ENCODE measurements around the gene CRYBG2.
"Not testable (repeated sequence)": the region's sequence is repeated elsewhere in the genome, so short reads cannot be mapped to it uniquely, and the experiment has no call there.

CRYBG2 gene

GRCh38 chr1:26346274-26347033 is 7.5 kb downstream of the CRYBG2 start:
- no peak for DNase-seq

DNA sequence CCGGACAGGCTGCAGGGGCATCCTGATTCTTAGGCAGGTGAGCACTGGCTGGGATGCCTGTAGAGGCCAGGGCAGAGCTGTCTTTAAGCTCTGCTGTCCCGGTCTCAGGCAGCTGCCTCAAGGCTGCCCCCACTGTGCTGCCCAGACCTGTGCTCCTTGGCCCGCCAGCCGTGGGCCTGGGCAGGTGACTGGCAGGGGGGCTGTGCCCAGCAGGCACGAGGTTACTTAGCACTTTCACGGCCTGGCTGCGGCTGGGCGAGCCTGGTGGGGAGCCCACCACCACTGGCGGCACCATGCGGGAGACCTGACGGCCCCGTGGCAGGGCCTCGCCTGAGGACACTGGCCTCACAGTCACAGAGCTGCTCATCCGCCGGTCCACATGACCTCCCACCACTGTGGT is 8.2 kb downstream of the CRYBG2 start:
- DNase-seq, result no peak

DNA sequence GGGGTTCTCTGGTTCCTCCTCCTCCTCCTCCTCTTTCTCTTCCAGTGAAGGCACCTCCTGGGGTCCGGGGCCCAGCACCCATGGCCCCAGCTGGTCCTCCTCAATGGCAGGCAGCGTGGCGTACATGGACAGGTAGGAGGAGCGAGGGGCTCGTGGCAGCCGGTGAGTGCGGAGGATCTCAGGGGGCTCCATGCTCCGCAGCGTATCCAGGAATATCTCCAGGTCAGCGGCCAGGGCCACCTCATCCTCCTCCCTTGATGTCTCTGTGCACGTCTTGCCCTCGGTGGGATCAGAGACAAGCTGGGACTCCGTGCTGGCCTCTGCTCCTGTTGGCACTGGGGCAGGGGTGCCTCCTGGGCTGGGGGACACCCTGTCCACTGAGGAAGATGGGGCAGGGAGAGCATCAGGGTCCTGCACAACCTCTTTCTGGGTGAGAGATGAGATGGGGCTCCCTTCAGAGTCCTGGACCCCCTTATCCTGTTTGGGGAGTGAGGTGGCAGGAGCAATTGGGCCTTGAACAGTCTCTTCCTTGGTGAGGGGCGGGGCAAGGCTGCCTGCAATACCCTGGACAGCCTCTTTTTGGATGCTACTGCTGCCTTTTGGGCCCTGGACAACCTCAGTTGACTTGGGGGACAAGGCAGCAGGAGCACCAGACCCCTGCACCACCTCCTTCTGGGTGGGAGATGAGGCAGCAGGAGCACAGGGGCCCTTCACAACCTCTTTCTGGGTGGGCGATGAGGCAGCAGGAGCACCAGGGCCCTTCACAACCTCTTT is 9.6 kb downstream of the CRYBG2 start:
- no peak for DNase-seq

- DNase-seq, result no peak
Observed at GRCh38 chr1:26340047-26340481, 13.9 kb downstream of the CRYBG2 start.

DNA sequence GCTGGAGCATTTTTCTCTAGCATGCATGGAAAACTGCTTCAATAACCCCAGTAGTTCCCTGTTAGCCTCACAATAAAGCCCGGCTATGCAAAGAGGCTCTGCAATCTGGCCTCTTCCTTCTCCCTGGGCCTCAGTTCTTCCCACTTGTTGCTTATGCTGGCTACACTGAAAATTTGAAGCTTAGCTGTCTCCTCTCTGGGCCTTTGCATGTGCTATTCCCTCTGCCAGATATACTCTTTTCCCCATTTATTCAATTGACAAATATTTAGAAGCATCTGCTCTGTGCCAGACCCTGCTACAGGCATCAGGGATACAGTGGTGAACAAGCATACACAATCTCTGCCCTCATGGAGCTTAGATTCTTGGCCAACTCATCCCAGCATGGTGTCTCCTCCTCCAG is 15.3 kb downstream of the CRYBG2 start:
- no peak for DNase-seq

GRCh38 chr1:26337625-26338024 is 16.3 kb downstream of the CRYBG2 start:
- DNase-seq, result no peak

DNA sequence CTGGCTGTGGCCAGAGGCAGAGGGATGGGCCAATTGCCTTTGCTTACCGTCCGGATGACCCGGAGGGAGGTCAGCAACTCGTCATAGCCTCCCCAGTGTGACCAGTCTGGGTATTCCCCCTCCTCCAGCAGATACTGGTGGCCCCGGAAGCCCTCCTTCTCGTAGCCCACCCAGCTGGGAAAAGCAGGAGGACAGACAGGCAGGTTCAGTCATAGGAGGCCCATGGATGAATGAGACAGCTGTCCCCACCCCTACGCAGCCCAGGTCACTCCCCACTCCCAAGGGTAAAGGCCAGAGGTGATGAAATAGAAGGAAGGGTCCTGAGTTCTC is 16.8 kb downstream of the CRYBG2 start:
- no peak for DNase-seq

GRCh38 chr1:26336477-26337205 is 17.3 kb downstream of the CRYBG2 start:
- DNase-seq, result peak; percentile 82

- DNase-seq, result no peak
Observed at GRCh38 chr1:26335774-26336476, 18.0 kb downstream of the CRYBG2 start.

DNA sequence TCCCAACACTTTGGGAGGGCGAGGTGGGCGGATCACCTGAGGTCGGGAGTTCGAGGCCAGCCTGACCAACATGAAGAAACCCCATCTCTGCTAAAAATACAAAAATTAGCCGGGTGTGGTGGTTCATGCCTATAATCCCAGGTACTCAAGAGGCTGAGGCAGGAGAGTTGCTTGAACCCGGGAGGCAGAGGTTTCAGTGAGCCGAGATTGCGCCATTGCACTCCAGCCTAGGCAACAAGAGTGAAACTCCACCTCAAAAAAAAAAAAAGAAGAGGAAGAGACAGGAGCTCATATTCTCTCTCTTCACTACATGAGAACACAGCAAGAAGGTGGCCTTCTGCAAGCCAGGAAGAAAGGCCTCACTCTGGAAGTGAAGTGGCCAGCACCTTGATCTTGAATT is 20.6 kb downstream of the CRYBG2 start:
- DNase-seq, result not testable (repeated sequence)

DNA sequence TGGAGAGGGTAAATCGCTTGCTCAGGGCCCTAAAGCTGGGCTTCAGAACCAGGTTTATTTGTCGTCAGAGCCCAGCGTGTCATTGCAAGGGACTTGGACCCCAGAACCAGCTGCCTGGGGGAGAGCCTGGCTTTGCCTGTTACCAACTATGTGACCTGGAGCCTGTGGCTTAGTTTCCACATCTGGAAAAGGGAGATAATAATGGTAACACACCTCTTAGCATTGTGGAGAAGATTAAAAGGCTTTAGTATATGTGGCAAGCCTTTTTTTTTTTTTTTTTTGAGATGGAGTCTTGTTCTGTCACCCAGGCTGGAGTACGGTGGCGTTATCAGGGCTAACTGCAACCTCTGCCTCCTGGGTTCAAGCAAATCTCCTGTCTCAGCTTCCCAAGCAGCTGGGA is 23.7 kb downstream of the CRYBG2 start:
- DNase-seq, result no peak

- DNase-seq, result not testable (repeated sequence)
Observed at GRCh38 chr1:26329380-26329779, 24.6 kb downstream of the CRYBG2 start.

- no peak for DNase-seq
Observed at GRCh38 chr1:26328597-26328996, 25.3 kb downstream of the CRYBG2 start.

- no peak for DNase-seq
Observed at GRCh38 chr1:26327956-26328362, 26.0 kb downstream of the CRYBG2 start.

DNA sequence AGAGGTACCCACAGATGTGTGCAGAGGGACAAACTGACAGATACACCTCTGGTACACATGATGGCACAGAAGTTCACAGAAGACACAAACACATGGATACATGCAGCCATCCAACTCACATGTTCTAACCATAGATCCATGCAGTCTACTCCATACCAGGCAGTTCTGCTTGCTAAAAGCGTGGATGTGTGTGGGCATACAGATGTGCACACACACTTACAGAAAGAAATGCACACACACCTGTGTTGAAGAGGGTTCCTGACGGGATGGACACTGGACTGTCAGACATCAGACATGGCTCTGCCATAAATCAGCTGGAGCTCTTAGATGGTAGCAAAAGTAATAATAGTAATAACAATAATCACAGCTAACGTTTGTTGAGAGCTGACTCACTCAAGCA is 29.4 kb downstream of the CRYBG2 start:
- DNase-seq, result no peak

- DNase-seq, result no peak
Observed at GRCh38 chr1:26323382-26323781, 30.5 kb downstream of the CRYBG2 start.

GRCh38 chr1:26322042-26322331 is 31.9 kb downstream of the CRYBG2 start:
- no peak for DNase-seq

DNA sequence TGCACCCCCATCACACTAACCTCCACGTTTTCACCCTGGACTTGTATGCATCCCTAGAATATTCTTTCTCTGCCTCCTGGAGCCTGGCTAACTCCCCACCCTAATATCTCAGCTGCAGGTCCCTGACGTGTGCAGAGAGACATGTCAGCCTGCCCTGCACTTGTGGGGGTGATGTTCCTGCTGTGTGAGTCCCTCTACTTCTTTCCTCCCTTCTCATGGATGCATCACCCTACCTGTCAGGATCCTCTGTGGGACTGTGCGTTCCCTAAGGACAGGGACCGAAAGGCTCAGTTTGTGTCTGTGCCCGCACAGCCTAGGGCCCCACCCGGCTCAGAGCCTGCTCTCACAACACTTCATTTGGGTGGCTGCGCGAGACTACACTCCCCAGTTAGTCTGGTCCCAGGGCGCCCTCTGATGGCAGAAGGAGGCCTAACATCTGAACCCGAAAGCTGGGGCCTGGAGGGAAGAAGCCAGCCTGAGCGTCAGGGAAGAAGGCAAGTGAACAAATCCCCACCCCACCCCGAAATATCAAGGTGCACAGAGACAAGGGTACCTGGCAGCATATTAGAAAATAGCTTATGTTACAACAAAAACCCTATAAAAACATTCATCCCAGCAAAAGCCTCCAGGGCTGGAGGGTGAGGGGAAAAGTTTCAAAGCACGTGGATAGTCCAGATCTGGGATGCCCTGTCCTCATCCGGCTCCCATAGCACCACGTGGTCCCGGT is 32.5 kb downstream of the CRYBG2 start:
- peak; percentile 97 for DNase-seq

DNA sequence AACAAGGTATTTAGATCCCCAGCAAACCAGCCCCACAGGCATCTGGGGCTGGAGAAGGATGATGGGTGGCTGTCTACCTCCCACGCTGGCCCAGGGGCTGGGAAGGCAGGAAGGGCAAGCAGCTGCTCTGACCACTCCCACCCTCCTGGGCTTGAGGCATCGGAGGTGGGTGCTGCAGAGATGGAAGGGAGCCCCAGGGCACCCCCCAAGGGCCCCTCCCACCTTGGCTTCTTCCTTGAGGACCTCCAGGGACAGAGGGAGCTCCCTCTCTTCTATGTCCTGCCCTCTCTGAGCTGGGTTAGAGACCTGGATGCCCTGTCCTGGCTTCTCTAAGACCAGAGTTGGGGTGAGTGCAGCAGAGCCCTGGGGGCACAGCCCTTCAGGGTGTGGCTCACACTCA is 33.0 kb downstream of the CRYBG2 start:
- DNase-seq, result no peak

GRCh38 chr1:26318338-26319064 is 35.4 kb downstream of the CRYBG2 start:
- DNase-seq, result peak; percentile 63

DNA sequence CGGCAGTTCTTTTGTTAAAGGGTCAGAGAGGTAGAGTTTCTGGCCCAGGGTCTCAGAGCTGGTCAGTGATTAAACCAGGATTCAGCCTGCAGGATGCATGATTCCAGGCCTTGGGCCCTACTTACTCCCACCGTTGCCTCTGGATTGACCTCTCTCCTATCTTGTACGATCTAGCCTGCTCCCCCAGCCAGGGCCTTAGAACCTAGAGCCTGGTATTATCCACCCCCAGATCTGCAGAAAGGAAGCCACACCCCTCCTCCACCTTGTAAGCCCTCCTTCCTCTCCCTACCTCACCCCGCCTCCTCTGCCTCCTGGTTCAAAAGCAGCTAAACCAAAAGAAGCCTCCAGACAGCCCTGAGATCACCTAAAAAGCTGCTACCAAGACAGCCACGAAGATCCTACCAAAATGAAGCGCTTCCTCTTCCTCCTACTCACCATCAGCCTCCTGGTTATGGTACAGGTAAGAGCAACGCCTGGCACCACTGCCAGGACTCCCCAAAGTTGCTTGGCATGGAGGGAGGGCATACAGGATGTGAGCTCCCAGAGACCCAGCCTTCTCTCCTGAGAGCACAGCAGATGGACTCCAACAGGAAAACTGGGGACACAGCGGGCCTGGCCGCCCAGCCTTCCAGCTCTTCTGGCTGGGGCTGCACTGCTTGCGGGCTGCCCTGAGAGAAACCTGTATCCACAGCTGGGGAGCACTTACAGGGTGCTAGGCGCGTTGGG is 36.2 kb downstream of the CRYBG2 start, which contains the start of gene CD52:
TSS of gene CD52 (plus strand) at position 347 of the 726 bp plus-strand sequence. CDS start at position 407, 60 bp downstream.
- peak; percentile 85 for DNase-seq

Data from activated CD4-positive, alpha-beta T cell treated with anti-CD3 and anti-CD28 coated beads, Interleukin-2, Interleukin-6, amounts not matched to agents 100 ng/mL and 50 ng/mL, durations not matched to agents 16 hours and 8 hours (primary cell).